Stimulated activated CD8-positive, alpha-beta memory T cell treated with anti-CD3 and anti-CD28 coated beads, Interleukin-4, amount 100 ng/mL, for 24 hours (primary cell): ENCODE measurements around the gene PLEKHD1.
"Not testable (repeated sequence)": the region's sequence is repeated elsewhere in the genome, so short reads cannot be mapped to it uniquely, and the experiment has no call there.

Experiments
- DNase-seq: peaks from one replicate; pipeline ENCODE4 v3.0.0-alpha.2; 2020; ENCODE audit warnings: low read depth

Gene PLEKHD1

DNA sequence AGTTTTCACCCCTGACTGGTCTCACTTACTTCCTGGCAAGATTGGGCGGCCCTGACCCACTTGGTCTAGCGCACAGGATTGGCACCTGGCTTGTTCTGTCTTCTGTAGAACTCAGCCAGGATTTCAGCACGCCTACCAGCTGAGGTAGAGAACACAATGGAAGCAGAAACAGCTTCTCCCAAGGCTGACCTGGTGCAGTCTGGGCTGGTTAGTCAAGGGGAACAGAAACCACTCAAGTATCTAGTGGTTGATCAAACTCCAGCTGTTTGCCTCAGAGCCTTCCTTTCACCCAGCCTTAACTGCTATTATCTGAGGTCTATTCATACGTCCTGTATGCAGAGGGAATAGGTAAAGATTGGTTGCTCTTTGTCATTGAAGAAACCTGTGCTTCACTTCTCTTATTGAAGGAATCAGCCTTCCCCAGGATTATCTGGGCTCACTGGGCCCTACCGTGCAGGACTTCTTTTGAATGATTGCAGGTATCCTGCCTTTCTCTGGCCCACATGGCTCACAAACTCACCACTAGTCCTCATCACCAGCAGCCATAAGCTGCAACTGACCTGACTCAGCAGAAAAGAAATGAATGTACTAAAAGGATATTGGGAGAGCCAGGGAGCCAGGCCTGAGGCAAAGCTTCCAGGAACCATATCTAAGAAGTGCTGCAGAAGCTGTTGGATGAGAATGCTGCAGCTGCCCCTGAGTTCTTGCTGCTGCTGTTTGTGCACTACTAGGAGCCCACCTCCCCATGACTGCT, 2.5 kb upstream of the PLEKHD1 start:
- DNase-seq, result no peak

DNA sequence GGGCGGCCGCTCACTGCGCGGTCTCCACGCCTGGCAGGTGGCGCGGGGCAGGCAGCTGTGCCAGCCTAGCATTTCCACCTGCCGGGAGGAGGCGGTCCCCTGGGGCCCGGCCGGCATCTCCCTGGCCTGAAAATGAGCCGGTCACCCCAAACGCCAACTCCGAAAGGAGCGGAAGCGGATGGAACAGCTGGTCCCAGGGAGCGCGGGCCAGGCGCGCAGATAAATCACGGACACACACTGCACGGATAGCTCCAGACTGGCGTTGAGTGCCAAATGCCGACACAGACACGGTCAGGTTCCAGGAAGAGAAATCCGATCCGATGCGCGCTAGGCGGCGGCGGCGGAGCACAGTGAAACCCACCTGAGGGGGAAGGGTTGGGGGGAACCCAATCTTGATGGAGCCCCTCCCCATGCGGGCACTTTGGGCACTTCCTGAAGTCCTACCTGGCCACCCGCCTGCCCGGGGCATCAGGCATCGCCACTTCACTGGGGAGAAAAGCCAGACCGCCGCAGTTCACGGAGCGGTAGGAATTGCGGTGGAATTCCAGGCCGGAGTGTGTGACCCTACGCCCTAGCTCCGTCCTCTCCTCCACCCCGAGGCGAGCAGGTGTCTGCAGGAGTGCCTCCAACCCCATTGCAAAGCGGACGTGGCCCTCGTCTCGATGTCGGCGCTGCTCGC, 624 bp upstream of the PLEKHD1 start:
- DNase-seq, result no peak

DNA sequence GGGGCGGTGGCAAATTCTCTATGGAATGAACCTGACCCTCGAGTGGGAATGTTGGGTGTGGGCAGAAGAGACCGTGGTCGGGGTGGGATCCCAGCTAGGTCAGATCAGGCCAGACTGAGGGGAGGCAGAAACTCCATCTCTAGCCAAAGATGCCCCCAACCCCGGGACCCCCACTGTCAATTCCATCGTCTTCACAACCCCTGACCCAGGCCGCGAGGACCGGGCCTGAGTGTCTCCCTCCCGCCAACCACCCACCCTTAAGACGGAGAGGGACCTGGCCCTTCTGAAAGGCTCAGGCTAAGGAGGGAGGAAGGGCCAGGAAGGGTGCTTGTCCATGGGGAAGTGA, 760 bp downstream of the PLEKHD1 start:
- DNase-seq, result no peak

DNA sequence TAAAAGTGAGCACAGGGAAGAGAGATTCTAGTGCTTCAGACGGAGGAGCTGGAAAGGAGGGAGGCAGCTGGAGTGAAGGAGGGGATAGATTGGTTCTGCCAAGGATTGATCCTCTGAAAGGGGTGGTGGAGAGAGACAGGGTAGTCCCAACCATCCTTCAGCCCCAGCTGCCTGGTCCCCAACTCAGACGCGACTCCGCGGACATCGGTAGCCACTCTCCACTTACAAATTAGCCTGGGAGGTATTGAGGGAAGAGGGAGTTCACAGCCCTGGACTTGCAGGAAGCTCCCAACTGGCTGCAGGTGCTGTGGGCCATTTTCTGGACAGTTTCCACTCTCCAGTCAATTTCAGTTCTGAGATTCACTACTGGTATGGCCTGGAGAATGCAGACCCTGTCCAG, 1.2 kb downstream of the PLEKHD1 start:
- no peak for DNase-seq

DNA sequence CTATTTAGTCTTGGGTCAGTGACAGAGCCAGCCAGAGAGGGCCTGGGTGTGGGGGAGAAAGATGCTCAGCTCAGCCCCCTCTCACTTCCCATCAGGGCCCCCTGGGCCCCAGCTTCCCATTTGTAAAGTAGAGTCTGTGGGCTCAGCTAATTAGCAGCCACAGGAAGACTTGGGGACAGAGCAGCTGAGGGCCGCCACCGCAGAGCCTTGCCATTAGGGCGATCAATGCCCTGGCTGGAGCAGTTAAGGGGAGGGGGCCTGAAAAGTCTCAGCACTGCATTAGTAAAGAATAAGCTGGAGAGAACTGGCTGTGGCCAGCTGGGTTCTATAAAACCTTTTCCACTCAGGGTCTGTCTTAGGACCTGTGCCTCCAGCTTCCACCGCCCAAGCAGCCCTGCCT, 2.7 kb downstream of the PLEKHD1 start:
- DNase-seq, result no peak

DNA sequence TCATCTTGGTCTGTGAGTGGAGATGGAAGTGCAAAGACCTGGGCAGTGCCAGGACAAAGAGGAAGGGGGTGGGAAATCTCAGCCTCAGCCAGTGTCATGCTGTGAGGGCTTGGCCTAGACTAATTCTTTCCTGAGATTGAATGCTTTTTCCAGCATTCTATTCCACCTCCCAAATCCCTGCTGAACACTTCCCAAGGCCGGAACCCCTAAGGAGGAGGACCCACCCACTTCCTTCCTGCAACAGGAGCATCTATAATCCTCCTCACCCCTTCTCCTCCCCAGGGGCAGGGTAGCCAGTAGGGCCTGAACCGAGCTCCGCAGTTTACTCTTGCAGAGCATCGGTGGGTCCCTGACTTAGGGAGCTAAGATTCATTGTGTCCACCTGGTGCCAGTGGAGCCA, 3.2 kb downstream of the PLEKHD1 start:
- DNase-seq, result no peak

DNA sequence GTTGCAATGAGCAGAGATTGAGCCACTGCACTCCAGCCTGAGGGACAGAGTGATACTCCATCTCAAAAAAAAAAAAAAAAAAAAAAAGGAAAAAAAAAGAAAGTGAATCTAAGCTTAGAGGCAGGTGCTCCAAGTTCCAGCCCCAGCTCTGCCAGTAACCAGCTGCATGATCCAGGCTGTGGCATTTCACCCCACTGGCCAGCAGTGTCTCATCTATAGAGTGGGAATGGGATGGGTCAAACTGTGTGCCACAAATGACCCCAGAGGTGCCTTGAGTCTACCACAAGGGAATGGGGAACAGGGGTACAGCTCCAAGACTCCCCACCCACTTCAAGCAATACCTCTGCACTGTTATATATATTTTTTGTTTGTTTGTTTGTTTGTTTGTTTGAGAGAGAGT, 5.0 kb downstream of the PLEKHD1 start:
- DNase-seq, result no peak

DNA sequence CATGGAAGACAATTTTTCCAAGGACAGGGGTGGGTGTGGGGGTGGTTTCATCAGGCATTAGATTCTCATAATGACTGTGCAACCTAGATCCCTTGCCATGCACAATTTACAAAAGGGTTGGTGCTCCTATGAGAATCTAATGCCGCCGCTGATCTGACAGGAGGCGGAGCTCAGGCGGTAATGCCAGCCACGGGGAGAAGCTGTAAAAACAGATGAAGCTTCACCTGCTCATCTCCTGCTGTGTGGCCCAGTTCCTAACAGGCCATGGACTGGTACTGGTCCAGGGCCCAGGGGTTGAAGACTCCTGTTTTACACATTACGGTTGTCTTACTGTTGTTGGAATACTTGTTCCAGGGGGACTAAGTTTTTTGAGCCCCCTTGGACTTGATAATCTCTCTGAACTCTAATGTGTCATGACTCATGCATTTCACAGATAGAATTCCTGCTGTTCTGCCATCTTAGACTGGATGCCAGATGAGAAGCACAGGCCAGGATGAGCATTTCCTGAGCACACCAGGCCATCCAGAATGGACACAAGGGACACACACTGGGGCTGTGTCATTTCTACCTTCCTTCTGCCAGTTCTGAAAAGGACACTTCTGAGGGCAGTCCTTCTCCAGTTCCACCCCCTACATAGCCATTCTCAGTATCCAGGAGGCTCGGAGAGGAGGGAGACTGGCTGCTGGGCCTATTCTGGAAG, 5.8 kb downstream of the PLEKHD1 start:
- no peak for DNase-seq

DNA sequence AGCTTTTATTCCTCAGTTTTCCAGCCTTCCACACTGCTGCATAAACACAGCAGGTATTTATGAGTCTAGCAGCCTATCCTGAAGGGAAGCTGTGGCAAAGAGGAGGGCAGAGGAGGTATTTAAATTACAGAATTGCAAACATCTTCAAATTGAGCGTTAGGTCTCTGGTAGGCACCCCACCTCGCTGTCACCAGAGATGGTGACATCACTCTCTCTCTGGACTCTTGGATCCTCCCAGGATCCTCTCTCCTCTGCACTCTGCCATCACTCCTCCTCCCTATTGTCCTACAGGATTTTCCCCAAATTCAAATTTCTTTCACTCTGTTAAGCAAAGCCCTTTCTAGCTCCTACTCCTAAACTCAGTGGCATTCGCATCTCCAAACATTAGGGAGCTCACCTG, 6.7 kb downstream of the PLEKHD1 start:
- no peak for DNase-seq

DNA sequence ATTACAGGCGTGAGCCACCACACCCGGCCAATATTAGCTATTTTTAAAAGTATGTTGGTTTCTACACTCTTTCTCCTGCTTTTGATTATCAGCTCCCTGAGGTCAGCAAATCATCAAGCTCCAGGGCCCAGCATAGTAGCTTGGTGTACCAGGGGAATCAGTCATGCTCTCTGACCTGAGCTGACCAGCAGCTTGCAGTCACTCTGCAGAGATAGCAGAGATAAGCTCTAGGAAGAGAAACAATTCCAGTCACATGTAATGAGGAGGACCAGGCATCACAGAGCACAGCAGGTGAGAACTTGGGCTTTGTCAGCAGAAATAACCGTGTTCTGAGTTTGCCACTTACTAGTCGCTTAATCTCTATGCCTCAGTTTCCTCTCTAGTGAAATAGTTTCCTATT, 8.5 kb downstream of the PLEKHD1 start:
- no peak for DNase-seq

DNA sequence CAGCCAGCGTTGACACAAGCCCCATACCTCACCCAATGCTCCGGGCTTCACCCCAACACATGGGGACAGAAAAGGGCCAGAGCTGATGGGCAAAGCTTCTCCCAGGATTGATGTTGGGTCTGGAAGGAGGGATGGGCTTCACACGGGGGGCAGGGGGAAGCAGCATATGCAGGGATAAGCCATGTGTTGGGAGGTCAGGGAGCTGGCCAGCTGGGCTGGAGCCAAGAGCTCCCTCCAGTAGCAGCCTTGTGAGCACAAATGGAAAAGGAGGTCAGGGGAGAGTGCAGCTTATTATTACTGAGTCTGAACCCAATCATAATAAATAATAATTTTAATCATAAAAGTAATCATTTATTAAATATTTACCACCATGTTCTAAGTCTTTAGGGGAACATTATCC, 9.3 kb downstream of the PLEKHD1 start:
- no peak for DNase-seq

DNA sequence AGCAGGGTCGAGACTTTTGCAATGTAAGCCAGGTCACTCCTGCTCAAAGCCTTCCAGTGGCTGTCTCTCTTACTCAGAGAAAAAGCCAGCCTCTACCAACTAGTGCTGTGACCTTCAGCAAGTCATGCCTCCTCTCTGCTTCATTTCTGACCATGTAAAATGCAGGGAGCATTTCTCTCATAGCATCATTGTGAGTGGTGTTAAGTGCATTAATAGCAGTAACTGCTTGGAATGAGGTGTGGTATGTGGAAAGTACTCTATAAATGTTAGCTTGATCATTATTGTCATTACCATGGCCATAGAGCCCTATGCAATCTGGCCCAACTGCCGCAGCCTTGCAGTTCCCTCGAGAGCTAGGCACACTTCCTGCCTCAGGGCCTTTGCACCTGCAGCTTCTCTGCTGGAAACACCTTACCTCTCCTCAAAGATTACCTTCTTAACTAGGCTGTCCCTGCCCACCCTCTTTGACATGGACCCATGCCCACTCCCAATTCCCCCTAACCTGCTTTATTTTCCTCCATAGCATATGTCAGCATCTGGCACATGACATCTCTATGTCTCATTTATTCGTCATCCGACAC, 10.9 kb downstream of the PLEKHD1 start:
- DNase-seq, result no peak

DNA sequence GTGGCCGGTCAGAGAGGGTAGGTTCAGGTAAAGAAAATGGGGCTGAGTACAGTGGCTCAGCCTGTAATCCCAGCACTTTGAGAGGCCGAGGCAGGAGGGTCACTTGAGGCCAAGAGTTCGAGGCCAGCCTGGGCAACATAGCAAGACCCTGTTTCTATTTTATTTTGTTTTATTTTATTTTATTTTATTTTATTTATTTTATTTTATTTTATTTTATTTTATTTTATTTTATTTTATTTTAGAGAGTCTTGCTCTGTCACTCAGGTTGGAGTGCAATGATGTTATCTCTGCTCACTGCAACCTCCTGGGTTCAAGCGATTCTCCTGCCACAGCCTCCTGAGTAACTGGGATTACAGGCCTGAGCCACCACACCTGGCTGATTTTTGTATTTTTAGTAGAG, 13.3 kb downstream of the PLEKHD1 start:
- not testable (repeated sequence) for DNase-seq

DNA sequence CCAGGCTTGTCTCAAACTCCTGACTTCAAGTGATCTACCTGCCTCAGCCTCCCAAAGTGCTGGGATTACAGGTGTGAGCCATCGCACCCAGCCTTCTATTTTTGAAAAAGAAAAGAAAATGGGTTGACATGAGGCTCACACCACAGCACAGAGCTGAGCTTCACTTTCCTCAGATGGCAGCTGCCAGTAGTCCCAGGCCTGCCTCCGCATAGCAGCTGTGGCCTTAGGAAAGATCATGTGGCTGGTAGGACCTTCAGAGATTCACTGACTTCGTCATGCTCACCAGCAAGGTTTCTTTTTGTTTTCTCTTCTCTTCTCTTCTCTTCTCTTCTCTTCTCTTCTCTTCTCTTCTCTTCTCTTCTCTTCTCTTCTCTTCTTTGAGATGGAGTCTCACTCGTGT, 13.8 kb downstream of the PLEKHD1 start:
- not testable (repeated sequence) for DNase-seq

DNA sequence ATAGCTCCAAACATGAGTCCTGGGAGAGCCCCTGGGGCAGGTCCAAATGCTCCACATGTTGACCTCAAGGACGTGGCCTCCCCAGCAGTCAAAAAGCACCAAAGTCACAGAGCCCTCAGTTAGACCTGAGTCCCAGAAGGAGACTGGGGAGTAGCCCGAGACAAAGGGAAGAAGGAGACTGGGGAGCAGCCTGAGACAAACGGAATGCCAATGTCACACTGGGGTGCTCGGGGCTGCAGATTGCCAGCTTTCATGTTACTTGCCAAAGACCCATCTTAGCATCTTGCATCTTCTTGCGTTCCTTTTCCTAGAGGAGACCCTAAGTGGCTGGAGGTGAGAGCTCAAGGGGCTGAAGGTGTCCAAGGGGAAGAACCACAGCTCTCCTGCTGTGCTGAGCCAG, 14.9 kb downstream of the PLEKHD1 start:
- no peak for DNase-seq

DNA sequence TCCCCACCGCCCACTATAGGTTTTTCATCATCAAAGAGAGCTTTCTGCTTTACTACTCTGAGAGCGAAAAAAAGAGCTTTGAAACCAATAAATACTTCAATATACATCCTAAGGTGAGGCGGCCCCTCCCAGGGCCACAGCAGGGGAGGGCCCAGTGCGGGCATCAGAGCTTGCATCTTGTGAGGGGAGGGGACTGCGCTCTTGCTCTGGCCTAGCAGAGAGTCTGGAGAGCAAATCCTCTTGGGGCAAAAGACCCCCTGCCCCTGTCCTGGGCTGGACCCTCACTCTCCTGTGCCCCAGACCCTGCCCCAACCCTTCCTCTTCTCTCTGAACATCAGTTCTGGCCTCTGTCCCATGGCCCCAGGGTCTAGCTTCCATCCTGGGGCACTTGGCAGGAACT, 15.6 kb downstream of the PLEKHD1 start:
- DNase-seq, result no peak

DNA sequence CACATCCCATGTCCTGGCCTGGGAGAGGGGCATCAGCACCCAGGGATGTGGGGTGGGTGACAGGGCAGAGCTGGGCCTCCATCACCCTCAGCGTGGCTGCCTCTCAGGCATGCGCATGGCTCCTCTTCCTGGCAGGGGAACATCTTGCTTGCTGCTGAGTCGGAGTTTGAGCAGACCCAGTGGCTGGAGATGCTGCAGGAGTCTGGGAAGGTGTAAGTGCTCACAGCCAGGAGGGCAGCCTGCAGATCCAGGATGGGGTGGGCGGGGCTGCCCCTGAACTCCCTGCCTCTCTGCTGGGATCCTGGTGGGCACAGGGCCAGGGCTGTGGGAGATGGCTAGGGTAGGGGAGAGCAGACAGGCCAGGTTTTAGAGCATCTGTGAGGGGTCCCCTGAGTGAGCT, 16.2 kb downstream of the PLEKHD1 start:
- no peak for DNase-seq

DNA sequence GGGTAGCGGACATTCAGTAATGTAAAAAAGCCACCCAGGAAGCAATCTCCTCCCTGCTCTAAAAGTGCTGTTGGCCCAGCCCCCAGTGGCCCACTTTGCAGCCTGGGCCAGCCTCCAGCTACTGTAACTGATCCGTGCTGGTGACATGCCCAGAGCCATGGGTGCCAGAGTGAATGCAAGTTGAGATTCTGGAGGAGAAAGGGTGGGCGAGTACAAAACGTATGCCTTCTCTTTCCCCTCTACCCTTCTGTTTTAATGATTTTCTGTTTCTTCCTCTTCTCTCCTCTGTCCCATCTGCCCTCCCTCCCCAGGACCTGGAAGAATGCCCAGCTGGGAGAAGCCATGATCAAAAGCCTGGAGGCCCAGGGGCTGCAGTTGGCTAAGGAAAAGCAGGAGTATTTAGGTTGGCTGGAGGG, 16.9 kb downstream of the PLEKHD1 start:
- DNase-seq, result no peak

DNA sequence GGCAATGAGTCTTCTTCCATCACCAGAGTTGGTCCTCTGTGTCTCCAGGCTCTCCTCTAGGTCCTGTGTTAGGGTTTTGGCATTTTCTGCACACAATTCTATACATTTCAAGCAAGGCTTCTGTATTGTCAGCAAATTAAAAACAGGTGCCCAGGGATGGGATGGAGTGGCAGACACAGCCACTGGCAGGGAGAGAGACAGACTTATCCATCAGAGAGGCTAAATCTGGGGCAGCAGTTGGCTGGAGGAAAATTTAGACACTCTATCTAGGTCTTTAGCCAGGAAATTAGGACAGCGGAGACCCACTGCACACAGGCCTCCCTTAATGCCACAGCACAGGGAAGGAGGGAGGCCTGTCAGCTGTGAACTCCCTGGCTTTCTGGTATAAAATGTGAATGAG, 20.2 kb downstream of the PLEKHD1 start:
- DNase-seq, result no peak

DNA sequence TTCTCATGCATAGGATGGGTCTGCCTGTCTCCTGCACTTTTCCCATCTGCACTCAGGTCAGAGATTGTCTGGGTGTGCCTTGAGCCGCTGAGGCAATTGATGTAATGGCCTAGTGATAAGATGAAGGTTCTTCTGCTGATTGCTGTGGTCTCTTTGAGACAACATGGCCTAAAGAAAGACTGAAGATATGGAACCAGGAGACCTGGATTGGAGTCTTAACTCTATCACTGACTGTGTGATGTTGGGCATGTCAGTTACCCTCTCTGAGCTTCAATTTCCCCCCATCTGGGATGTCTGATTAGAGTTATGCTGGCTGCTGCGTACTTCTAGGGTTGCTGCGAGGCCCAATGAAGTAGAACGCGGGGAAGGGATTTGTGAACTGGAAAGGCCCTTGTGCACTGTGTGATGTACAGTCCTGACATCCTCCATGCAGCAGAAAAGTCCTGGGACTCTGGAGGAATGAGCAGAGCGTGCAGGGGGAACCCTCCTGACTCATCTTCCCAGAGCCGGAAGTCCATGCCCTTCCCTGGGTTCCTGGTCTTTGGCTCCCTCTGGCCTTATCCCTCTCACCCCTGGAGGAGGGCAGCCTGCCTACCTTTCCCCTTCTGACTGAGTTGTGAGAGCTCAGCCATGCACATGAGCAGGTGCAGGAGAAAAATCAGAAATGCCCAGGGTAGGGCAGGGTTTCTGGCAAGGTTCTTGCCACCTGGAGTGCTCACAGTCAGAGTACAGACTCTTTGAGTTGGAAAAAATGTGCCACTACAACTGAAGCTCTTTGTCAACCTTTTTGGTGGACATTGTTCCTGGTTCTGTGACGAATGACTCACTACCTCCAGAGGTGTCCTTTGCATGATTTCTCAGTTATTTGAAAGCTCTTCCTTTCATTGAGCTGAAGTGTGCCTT, 21.1 kb downstream of the PLEKHD1 start:
- no peak for DNase-seq

DNA sequence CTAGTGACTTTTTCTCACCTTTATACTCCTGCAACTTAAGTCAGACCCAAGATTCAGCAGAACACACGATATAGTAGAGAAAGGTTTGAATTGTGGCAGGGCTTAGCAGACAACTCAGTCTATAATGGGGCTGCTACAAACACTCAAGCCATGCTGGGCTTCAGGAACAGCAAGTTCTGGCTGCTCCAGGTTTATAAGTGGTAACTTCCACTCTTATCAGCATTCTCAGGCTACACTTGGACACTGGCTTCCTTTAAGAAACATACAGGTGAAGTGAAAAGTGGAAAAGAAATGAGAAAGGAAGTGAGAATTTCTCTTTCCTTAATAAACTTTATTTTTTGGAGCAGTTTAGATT, 21.7 kb downstream of the PLEKHD1 start:
- no peak for DNase-seq
